HG03520 (cell line): ENCODE measurements around the gene MTLN.
"Not testable (repeated sequence)": the region's sequence is repeated elsewhere in the genome, so short reads cannot be mapped to it uniquely, and the experiment has no call there.

Experiments used
- ATAC-seq: cut with Tn5 transposase; IDR thresholded peaks from one replicate; pipeline ENCODE4 v1.9.1; 2021; ENCODE audit warnings: mild to moderate bottlenecking, moderate library complexity; ENCODE audit not compliant: unreplicated experiment

MTLN gene

GRCh38 chr2:110204408-110205385 lies 7.7 kb downstream of the MTLN start, which contains the start of gene NPHP1:
Gene NPHP1 (minus strand): TSS chr2:110205013. CDS start chr2:110204968, 45 bp downstream.
- ATAC-seq: peak; percentile 83

GRCh38 chr2:110198016-110198415 lies 14.3 kb downstream of the MTLN start:
- ATAC-seq: no peak

- no peak for ATAC-seq
These were observed 14.9 kb downstream of the MTLN start for GRCh38 chr2:110197452-110197851.

DNA sequence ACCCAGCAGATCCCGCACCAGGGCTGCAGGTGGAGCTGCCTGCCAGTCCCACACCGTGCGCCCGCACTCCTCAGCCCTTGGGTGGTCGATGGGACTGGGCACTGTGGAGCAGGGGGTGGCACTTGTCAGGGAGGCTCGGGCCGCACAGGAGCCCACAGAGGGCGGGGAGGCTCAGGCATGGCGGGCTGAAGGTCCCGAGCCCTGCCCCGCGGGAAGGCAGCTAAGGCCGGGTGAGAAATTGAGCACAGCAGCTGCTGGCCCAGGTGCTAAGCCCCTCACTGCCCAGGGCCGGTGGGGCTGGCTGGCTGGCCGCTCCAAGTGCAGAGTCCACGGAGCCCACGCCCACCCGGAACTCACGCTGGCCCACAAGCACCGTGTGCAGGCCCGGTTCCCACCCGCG lies 22.2 kb downstream of the MTLN start:
- ATAC-seq: not testable (repeated sequence)

- ATAC-seq: no peak
These were observed 29.9 kb downstream of the MTLN start for GRCh38 chr2:110182449-110182848.

DNA sequence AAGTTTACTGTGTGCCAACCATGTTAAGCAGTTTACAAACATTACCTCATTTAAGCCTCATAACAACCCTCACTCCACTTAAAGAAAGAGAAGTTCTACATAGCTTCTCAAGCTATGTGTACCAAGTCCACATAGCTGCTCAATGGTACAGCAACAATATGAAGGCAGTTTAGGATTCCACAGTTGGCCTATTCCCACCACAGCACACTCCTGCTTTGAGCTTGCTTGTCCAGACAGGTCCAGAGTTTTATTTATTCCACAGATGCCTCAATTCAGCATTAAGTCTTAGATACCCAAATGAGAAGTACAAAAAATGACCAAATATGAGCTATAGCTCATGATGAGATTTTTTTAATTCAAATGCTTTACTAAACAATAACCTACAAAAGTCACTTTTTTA lies 32.3 kb downstream of the MTLN start:
- ATAC-seq: no peak

DNA sequence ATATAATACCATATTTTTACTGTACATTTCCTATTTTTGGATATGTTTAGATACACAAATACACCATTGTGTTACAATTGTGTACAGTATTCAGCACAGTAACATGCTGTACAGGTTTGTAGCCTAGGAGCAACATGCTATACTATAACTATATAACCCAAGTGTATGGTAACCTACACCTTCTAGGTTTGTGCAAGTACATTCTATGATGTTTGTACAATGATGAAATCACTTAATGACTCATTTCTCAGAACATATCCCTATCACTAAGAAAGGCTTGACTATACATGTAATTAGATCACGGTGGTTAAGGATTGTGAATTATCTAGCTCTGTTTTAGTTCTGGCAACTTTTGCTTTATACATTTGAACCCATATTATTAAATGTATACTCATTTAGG lies 38.8 kb downstream of the MTLN start:
- ATAC-seq: no peak

DNA sequence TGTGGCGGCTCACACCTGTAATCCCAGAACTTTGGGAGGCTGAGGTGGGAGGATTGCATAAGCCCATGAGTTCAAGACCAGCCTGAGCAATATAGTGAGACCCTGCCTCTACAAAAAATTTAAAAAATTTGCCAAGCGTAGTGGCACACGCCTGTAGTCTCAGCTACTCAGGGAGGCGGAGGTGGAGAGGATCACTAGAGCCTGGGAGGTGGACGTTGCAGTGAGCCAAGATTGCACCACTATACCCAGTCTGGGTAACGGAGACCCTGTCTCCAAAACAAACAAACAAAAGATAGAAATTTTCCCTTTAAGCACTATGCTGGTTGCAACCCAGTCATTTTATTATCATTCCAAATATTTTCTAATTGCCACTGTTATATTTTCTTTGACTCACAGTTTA lies 39.8 kb downstream of the MTLN start:
- ATAC-seq: no peak

DNA sequence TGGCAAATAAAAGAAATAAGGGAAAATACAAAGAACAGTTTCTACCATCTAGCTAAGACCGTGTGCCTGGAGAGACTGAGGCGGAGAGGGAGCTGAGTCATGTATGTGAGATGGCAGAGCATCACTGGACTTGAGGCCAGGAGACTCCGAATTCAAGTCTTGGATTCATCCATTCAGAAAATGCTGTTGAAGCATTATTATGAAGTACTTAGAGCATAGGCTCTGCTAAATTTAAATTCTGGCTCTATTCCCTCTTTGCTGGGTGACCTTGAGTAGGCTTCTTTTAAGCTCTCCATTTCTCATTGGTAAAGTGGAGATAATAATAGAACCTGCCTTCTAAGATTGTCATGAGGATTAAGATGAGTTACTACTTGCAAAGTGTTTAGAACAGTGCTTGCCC lies 42.2 kb downstream of the MTLN start:
- no peak for ATAC-seq

- no peak for ATAC-seq
These were observed 44.9 kb downstream of the MTLN start for GRCh38 chr2:110167326-110168000.

GRCh38 chr2:110166266-110166665 lies 46.1 kb downstream of the MTLN start:
- no peak for ATAC-seq
